HEK293T (cell line): ENCODE measurements around the gene PBRM1.

ENCODE experiments used
- CTCF ChIA-PET: fragments of 350-600 bp; formaldehyde crosslinking; extraction: SDS; loops from one replicate; lab custom pipeline; 2021; ENCODE audit warnings: antibody characterized with exemption, inconsistent platforms; lab: Yijun Ruan, JAX
- POLR2A ChIA-PET: fragments of 350-600 bp; formaldehyde crosslinking; extraction: SDS; loops from one replicate; lab custom pipeline; 2020; ENCODE audit warnings: antibody characterized with exemption, inconsistent platforms; lab: Yijun Ruan, JAX
- DNase-seq: peaks from one replicate; pipeline ENCODE4 v3.0.0; 2012; ENCODE audit warnings: mixed read lengths; ENCODE audit errors: extremely low spot score
- ARNT ChIP-seq: fragments of 450-650 bp; IDR thresholded peaks from 2 replicates; pipeline ENCODE4 v1.6.1; 2017; ENCODE audit warnings: mild to moderate bottlenecking
- BHLHE40 ChIP-seq: fragments of 450-650 bp; IDR thresholded peaks from 2 replicates; pipeline ENCODE4 v1.6.1; 2016; ENCODE audit warnings: mild to moderate bottlenecking, moderate library complexity, borderline replicate concordance
- CTBP1 ChIP-seq: fragments of 450-650 bp; IDR thresholded peaks from 2 replicates; pipeline ENCODE4 v1.6.1; 2016; ENCODE audit warnings: borderline replicate concordance
- ELF4 ChIP-seq: fragments of 450-650 bp; IDR thresholded peaks from 2 replicates; pipeline ENCODE4 v1.6.1; 2017; ENCODE audit warnings: antibody characterized with exemption
- FOXA1 ChIP-seq: fragments of 450-650 bp; IDR thresholded peaks from 2 replicates; pipeline ENCODE4 v1.6.1; 2016; ENCODE audit warnings: mild to moderate bottlenecking
- FOXK2 ChIP-seq: fragments of 450-650 bp; IDR thresholded peaks from 2 replicates; pipeline ENCODE4 v1.6.1; 2016; ENCODE audit warnings: mild to moderate bottlenecking
- FOXM1 ChIP-seq: fragments of 450-650 bp; IDR thresholded peaks from 2 replicates; pipeline ENCODE4 v1.6.1; 2017; ENCODE audit warnings: mild to moderate bottlenecking, borderline replicate concordance
- HDGF ChIP-seq: fragments of 450-650 bp; IDR thresholded peaks from 2 replicates; pipeline ENCODE4 v1.6.1; 2017; ENCODE audit warnings: antibody characterized with exemption, borderline replicate concordance
- L3MBTL2 ChIP-seq: fragments of 450-650 bp; conservative IDR thresholded peaks from 2 replicates; pipeline ENCODE4 v1.6.1; 2016; ENCODE audit warnings: mild to moderate bottlenecking
- LEF1 ChIP-seq: fragments of 450-650 bp; IDR thresholded peaks from 2 replicates; pipeline ENCODE4 v1.6.1; 2017; ENCODE audit warnings: mild to moderate bottlenecking, borderline replicate concordance
- NFRKB ChIP-seq: fragments of 450-650 bp; IDR thresholded peaks from 2 replicates; pipeline ENCODE4 v1.6.1; 2016; ENCODE audit warnings: mild to moderate bottlenecking, moderate library complexity
- PKNOX1 ChIP-seq: fragments of 450-650 bp; IDR thresholded peaks from 2 replicates; pipeline ENCODE4 v1.6.1; 2016
- SP1 ChIP-seq: fragments of 450-650 bp; IDR thresholded peaks from 2 replicates; pipeline ENCODE4 v1.6.1; 2017
- SUZ12 ChIP-seq: fragments of 450-650 bp; IDR thresholded peaks from 2 replicates; pipeline ENCODE4 v1.6.1; 2016; ENCODE audit warnings: mild to moderate bottlenecking
- TARDBP ChIP-seq: fragments of 450-650 bp; IDR thresholded peaks from 2 replicates; pipeline ENCODE4 v1.6.1; 2016
- ZNF384 ChIP-seq: fragments of 450-650 bp; IDR thresholded peaks from 2 replicates; pipeline ENCODE4 v1.6.1; 2016

Gene PBRM1

GRCh38 chr3:52504977-52505376 is 180.7 kb downstream of the PBRM1 start:
- DNase-seq: no peak
- TF ChIP-seq CTBP1 (no peak), BHLHE40 (no peak), FOXA1 (no peak), PKNOX1 (no peak), ZNF384 (no peak), LEF1 (no peak), FOXK2 (no peak), SUZ12 (no peak), SP1 (no peak), ARNT (no peak), TARDBP (no peak), L3MBTL2 (no peak), ELF4 (no peak), HDGF (no peak), FOXM1 (no peak), NFRKB (no peak)
- CTCF ChIA-PET: interaction anchor here (0.6 kb wide), 1 partner anchor 668 kb away, joined by 3 read pairs; no protein-coding TSS in a partner anchor
- POLR2A ChIA-PET: interaction anchor here (1.3 kb wide), 1 partner anchor 13 kb away, joined by 3 read pairs; no protein-coding TSS in a partner anchor

- no peak for TF ChIP-seq TARDBP
- TF ChIP-seq ZNF384: no peak
- TF ChIP-seq LEF1: no peak
- no peak for TF ChIP-seq SP1
- TF ChIP-seq FOXA1: no peak
- TF ChIP-seq FOXK2: no peak
- TF ChIP-seq NFRKB: no peak
- TF ChIP-seq L3MBTL2: no peak
- no peak for TF ChIP-seq BHLHE40
- no peak for TF ChIP-seq FOXM1
- TF ChIP-seq HDGF: no peak
- no peak for TF ChIP-seq SUZ12
- TF ChIP-seq PKNOX1: no peak
- no peak for TF ChIP-seq CTBP1
- no peak for TF ChIP-seq ARNT
- DNase-seq: no peak
- CTCF ChIA-PET: no interaction called here
- POLR2A ChIA-PET: interaction anchor here (1.3 kb wide), 1 partner anchor 14 kb away, joined by 3 read pairs; no protein-coding TSS in a partner anchor
These were observed 181.8 kb downstream of the PBRM1 start for GRCh38 chr3:52503788-52504424.

- DNase-seq: no peak
- TF ChIP-seq TARDBP: no peak
- TF ChIP-seq L3MBTL2: no peak
- TF ChIP-seq ELF4: no peak
- TF ChIP-seq ARNT: no peak
- TF ChIP-seq FOXK2: no peak
- TF ChIP-seq SP1: no peak
- CTCF ChIA-PET: no interaction called here
- POLR2A ChIA-PET: no interaction called here
These were observed 182.8 kb downstream of the PBRM1 start for GRCh38 chr3:52502808-52503350.

- ChIA-PET POLR2A (no interaction called here), CTCF (no interaction called here)
- TF ChIP-seq ZNF384 (no peak), FOXM1 (no peak), TARDBP (no peak), FOXK2 (no peak), FOXA1 (no peak), NFRKB (no peak), ARNT (no peak)
- no peak for DNase-seq
These were observed 183.7 kb downstream of the PBRM1 start for GRCh38 chr3:52502001-52502400.

GRCh38 chr3:52501046-52501445 is 184.7 kb downstream of the PBRM1 start:
- DNase-seq: no peak
- CTCF ChIA-PET: no interaction called here
- POLR2A ChIA-PET: no interaction called here
- TF ChIP-seq ARNT (no peak), LEF1 (no peak), L3MBTL2 (no peak), SP1 (no peak), PKNOX1 (no peak), CTBP1 (no peak), FOXK2 (no peak), FOXM1 (no peak), TARDBP (no peak), HDGF (no peak)

- TF ChIP-seq ZNF384 (no peak), ARNT (no peak), CTBP1 (no peak), SUZ12 (no peak), PKNOX1 (no peak), FOXM1 (no peak), HDGF (no peak), L3MBTL2 (no peak)
- DNase-seq: no peak
- POLR2A ChIA-PET: no interaction called here
- CTCF ChIA-PET: no interaction called here
These were observed 187.3 kb downstream of the PBRM1 start for GRCh38 chr3:52498137-52499054.
